Keratinocyte (primary cell): ENCODE results near the gene AP3S1.

Experiments used
- CTCF ChIP-seq, 3 experiments: IDR thresholded peaks in 1 of 3; conservative IDR thresholded peaks in 1 of 3; optimal IDR thresholded peaks in 1 of 3; 2 replicates in 2 of 3; 3 replicates in 1 of 3; pipeline versions ENCODE3 to v1.5.1; 2011; ENCODE audit warnings: low read length in 3 of 3, mild to moderate bottlenecking in 3 of 3, moderate library complexity in 2 of 3, control low read depth in 1 of 3, inconsistent platforms in 1 of 3; ENCODE audit not compliant: insufficient read depth in 2 of 3; ENCODE audit errors: extremely low read depth in 1 of 3
- EZH2 ChIP-seq: IDR thresholded peaks from one replicate; pipeline ENCODE4 v1.6.1; 2012; ENCODE audit warnings: inconsistent platforms, mild to moderate bottlenecking, low read length, moderate library complexity

- TF ChIP-seq CTCF (optimal IDR thresholded peaks at IDR 0.05 in 1 of 3, IDR thresholded peaks at IDR 0.05 in 1 of 3, conservative IDR thresholded peaks at IDR 0.05 in 1 of 3; ENCODE audit: extremely low read depth in 1 of 3, insufficient read depth in 2 of 3, low read length in 3 of 3) (no peak), EZH2 (no peak)
Observed at GRCh38 chr5:115954144-115954543, 112.4 kb downstream of the AP3S1 start.
